Measurements from ENCODE around the gene MFN2. TPM values are rescaled to one million over a fixed set of nuclear protein-coding genes. Genes with fewer than 3 reads are reported as not detected.

MFN2 gene
- total RNA-seq, 1 donor from 2014 or later, result 46.5 TPM

GRCh38 chr1:11997081-11997850, 17.0 kb downstream of the MFN2 start:
- H3K27ac Mint-ChIP-seq, result no peak overlapping the region
- no peak for DNase-seq
- POLR2A ChIA-PET, result interaction anchor here (0.6 to 1.2 kb wide), 6 partner anchors 22 to 153 kb away, joined by 3 to 11 read pairs (median 3); partner anchors contain the start of gene MIIP

GRCh38 chr1:11998636-11999035, 18.4 kb downstream of the MFN2 start:
- DNase-seq (no peak), ATAC-seq (ENCODE audit: low read depth) (no peak)
- no peaks in the 10 kb centered on the region for H3K27me3 Mint-ChIP-seq
- H3K9me3 Mint-ChIP-seq, result no peaks in the 10 kb centered on the region
- CTCF ChIA-PET, result no interaction called here
- POLR2A ChIA-PET, result interaction anchor here (1.0 kb wide), 1 partner anchor 20 kb away, joined by 3 read pairs; the partner anchor contains the start of gene MIIP
- no peak for TF ChIP-seq CTCF (IDR thresholded peaks at IDR 0.05)
- H3K36me3 Mint-ChIP-seq (ENCODE audit: low read depth), result peaks cover 87% of the 10 kb centered on the region
- H3K4me3 Mint-ChIP-seq, result no peak overlapping the region
- intact Hi-C loops (cut with micrococcal nuclease), result no loop called here
- no peak overlapping the region for H3K27ac Mint-ChIP-seq
- no peaks in the 10 kb centered on the region for H3K4me1 Mint-ChIP-seq

More at GRCh38 chr1:11997081-11997850, 17.0 kb downstream of the MFN2 start:
- no peaks in the 10 kb centered on the region for H3K9me3 Mint-ChIP-seq
- no peaks in the 10 kb centered on the region for H3K4me1 Mint-ChIP-seq
- peaks cover 82% of the 10 kb centered on the region for H3K36me3 Mint-ChIP-seq (ENCODE audit: low read depth)
- no peaks in the 10 kb centered on the region for H3K27me3 Mint-ChIP-seq
- CTCF ChIA-PET, result no interaction called here
- ATAC-seq (ENCODE audit: low read depth), result no peak
- no peak for TF ChIP-seq CTCF (IDR thresholded peaks at IDR 0.05)
- H3K4me3 Mint-ChIP-seq, result no peak overlapping the region
- intact Hi-C loops (cut with micrococcal nuclease), result no loop called here

GRCh38 chr1:11999236-11999635, 19.0 kb downstream of the MFN2 start:
- CTCF ChIA-PET, result no interaction called here
- POLR2A ChIA-PET, result interaction anchor here (1.0 kb wide), 1 partner anchor 20 kb away, joined by 3 read pairs; the partner anchor contains the start of gene MIIP

GRCh38 chr1:12001249-12001917, 21.1 kb downstream of the MFN2 start:
- no peaks in the 10 kb centered on the region for H3K9me3 Mint-ChIP-seq
- peaks cover 11% of the 10 kb centered on the region for H3K4me1 Mint-ChIP-seq
- intact Hi-C loops (cut with micrococcal nuclease), result loop anchor here (1.0 to 5.0 kb wide), 3 partner anchors 29 to 78 kb away; no protein-coding TSS in a partner anchor
- CTCF ChIA-PET, result interaction anchor here (0.9 to 2.4 kb wide), 2 partner anchors 36 to 79 kb away, joined by 3 to 10 read pairs; no protein-coding TSS in a partner anchor
- TF ChIP-seq CTCF (IDR thresholded peaks at IDR 0.05), result no peak
- no peak for ATAC-seq (ENCODE audit: low read depth)
- no peak for DNase-seq
- no peak overlapping the region for H3K4me3 Mint-ChIP-seq
- peaks cover 88% of the 10 kb centered on the region for H3K36me3 Mint-ChIP-seq (ENCODE audit: low read depth)
- no peaks in the 10 kb centered on the region for H3K27me3 Mint-ChIP-seq
- no peak overlapping the region for H3K27ac Mint-ChIP-seq
- POLR2A ChIA-PET, result interaction anchor here (2.0 kb wide), 1 partner anchor 92 kb away, joined by 4 read pairs; no protein-coding TSS in a partner anchor

More at GRCh38 chr1:11999236-11999635, 19.0 kb downstream of the MFN2 start:
- H3K4me1 Mint-ChIP-seq, result no peaks in the 10 kb centered on the region
- H3K27me3 Mint-ChIP-seq, result no peaks in the 10 kb centered on the region
- no peak overlapping the region for H3K4me3 Mint-ChIP-seq
- no peak for DNase-seq
- H3K9me3 Mint-ChIP-seq, result no peaks in the 10 kb centered on the region
- TF ChIP-seq CTCF (IDR thresholded peaks at IDR 0.05), result no peak
- H3K27ac Mint-ChIP-seq, result no peak overlapping the region
- intact Hi-C loops (cut with micrococcal nuclease), result no loop called here
- H3K36me3 Mint-ChIP-seq (ENCODE audit: low read depth), result peaks cover 87% of the 10 kb centered on the region
- no peak for ATAC-seq (ENCODE audit: low read depth)

Measured in activated B cell treated with CpG ODN at 0.5 μM for 24 hours (primary cell).